ENCODE measurements around the gene SMIM45.

Gene SMIM45

GRCh38 chr22:41949297-41949965 is 2.5 kb upstream of the SMIM45 start:
- Histone ChIP-seq H2AFZ (ENCODE audit: low read depth) (no peak overlapping the region), H3K4me1 (ENCODE audit: control insufficient read depth in 1 of 2, insufficient read depth in 2 of 2, low read depth in 1 of 2, low read length in 1 of 2) (peaks cover 0 to 27% of the 10 kb centered on the region in 2 experiments; a peak in 1 of 4 replicates), H3K9ac (no peak overlapping the region), H3K27me3 (ENCODE audit: insufficient read depth) (no peaks in the 10 kb centered on the region), H3K4me3 (ENCODE audit: low read depth in 2 of 2, low read length in 1 of 2) (no peak overlapping the region), H3K4me2 (no peak overlapping the region), H3K9me3 (no peaks in the 10 kb centered on the region), H3K36me3 (replicated peaks in 1 of 2; ENCODE audit: control insufficient read depth in 1 of 2, insufficient read depth in 2 of 2, low read length in 1 of 2) (no peaks in the 10 kb centered on the region), H3K9me2 (no peaks in the 10 kb centered on the region), H4K20me1 (ENCODE audit: insufficient read depth) (no peaks in the 10 kb centered on the region), H3K79me2 (ENCODE audit: insufficient read depth) (peaks cover 6% of the 10 kb centered on the region; the same call in 1 of the 2 replicates), H3K27ac (ENCODE audit: low read depth in 2 of 2, low read length in 1 of 2) (no peak overlapping the region), H3F3A (replicated peaks; ENCODE audit: insufficient read depth) (no peaks in the 10 kb centered on the region)
- no peak for DNase-seq
- WGBS (ENCODE audit: low lambda C conversion rate), result 93% methylated on average over 3 of the region's 7 CpGs
- TF ChIP-seq, protein P1, sequence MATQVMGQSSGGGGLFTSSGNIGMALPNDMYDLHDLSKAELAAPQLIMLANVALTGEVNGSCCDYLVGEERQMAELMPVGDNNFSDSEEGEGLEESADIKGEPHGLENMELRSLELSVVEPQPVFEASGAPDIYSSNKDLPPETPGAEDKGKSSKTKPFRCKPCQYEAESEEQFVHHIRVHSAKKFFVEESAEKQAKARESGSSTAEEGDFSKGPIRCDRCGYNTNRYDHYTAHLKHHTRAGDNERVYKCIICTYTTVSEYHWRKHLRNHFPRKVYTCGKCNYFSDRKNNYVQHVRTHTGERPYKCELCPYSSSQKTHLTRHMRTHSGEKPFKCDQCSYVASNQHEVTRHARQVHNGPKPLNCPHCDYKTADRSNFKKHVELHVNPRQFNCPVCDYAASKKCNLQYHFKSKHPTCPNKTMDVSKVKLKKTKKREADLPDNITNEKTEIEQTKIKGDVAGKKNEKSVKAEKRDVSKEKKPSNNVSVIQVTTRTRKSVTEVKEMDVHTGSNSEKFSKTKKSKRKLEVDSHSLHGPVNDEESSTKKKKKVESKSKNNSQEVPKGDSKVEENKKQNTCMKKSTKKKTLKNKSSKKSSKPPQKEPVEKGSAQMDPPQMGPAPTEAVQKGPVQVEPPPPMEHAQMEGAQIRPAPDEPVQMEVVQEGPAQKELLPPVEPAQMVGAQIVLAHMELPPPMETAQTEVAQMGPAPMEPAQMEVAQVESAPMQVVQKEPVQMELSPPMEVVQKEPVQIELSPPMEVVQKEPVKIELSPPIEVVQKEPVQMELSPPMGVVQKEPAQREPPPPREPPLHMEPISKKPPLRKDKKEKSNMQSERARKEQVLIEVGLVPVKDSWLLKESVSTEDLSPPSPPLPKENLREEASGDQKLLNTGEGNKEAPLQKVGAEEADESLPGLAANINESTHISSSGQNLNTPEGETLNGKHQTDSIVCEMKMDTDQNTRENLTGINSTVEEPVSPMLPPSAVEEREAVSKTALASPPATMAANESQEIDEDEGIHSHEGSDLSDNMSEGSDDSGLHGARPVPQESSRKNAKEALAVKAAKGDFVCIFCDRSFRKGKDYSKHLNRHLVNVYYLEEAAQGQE (IDR thresholded peaks at IDR 0.05; ENCODE audit: low read depth, low read length), result no peak
- TF ChIP-seq JUND (IDR thresholded peaks at IDR 0.05), result no peak
- no peak for TF ChIP-seq RFX5 (IDR thresholded peaks at IDR 0.05; ENCODE audit: low read length)
- TF ChIP-seq GATA2 (CRISPR knock-in tag; IDR thresholded peaks at IDR 0.05), result no peak
- TF ChIP-seq NFIC (IDR thresholded peaks at IDR 0.05; ENCODE audit: borderline replicate concordance), result no peak
- POLR2A ChIA-PET, result interaction anchor here (1.1 kb wide), 1 partner anchor 141 kb away, joined by 3 read pairs; the partner anchor contains the start of gene NDUFA6
- CTCF ChIA-PET, result interaction anchor here (1.3 kb wide), 1 partner anchor 9 kb away, joined by 4 read pairs; no protein-coding TSS in a partner anchor

- Histone ChIP-seq H3K36me3 (replicated peaks in 1 of 2; ENCODE audit: control insufficient read depth in 1 of 2, insufficient read depth in 2 of 2, low read length in 1 of 2) (no peaks in the 10 kb centered on the region), H3K9ac (no peak overlapping the region), H3K79me2 (ENCODE audit: insufficient read depth) (no peaks in the 10 kb centered on the region), H3K9me3 (no peaks in the 10 kb centered on the region), H3K4me2 (no peak overlapping the region), H3F3A (replicated peaks; ENCODE audit: insufficient read depth) (no peaks in the 10 kb centered on the region), H2AFZ (ENCODE audit: low read depth) (no peak overlapping the region), H3K9me2 (no peaks in the 10 kb centered on the region), H3K27me3 (ENCODE audit: insufficient read depth) (no peaks in the 10 kb centered on the region), H4K20me1 (ENCODE audit: insufficient read depth) (no peaks in the 10 kb centered on the region), H3K4me1 (ENCODE audit: control insufficient read depth in 1 of 2, insufficient read depth in 2 of 2, low read depth in 1 of 2, low read length in 1 of 2) (peaks cover 0 to 19% of the 10 kb centered on the region in 2 experiments; a peak in 1 of 4 replicates), H3K27ac (ENCODE audit: low read depth in 2 of 2, low read length in 1 of 2) (peak overlapping the region in 1 of 2 experiments; percentile 73; a peak in 2 of 4 replicates), H3K4me3 (ENCODE audit: low read depth in 2 of 2, low read length in 1 of 2) (no peak overlapping the region; a peak in 1 of 4 replicates)
- TF ChIP-seq JUND (IDR thresholded peaks at IDR 0.05) (no peak), POLR2AphosphoS5 (IDR thresholded peaks at IDR 0.05; ENCODE audit: low read depth, low read length) (no peak), GABPA (IDR thresholded peaks at IDR 0.05; ENCODE audit: low read depth) (no peak), TEAD4 (IDR thresholded peaks at IDR 0.05; ENCODE audit: borderline replicate concordance, insufficient read depth) (no peak)
- DNase-seq, result no peak
- ChIA-PET CTCF (interaction anchor here (0.6 to 2.4 kb wide), 8 partner anchors 10 to 265 kb away, joined by 3 to 10 read pairs (median 5); partner anchors contain the start of gene SEPTIN3), POLR2A (no interaction called here)
- no CpG with 5 or more reads among the region's 2 CpGs for WGBS (ENCODE audit: low lambda C conversion rate)
These were observed 763 bp downstream of the SMIM45 start for GRCh38 chr22:41952713-41953112.

Data from SK-N-SH (cell line).